Activated naive CD8-positive, alpha-beta T cell treated with anti-CD3 and anti-CD28 coated beads, Interleukin-2, amount 50 U/mL, for 24 hours (primary cell): ENCODE measurements around the gene EFNB1.

ENCODE experiments used
- ATAC-seq: fragments of 150-1000 bp; cut with Tn5 transposase; one replicate; pipeline ENCODE4 v1.10.0; 2021
- DNase-seq: peaks from one replicate; pipeline ENCODE4 v3.0.0; 2021
- H3K27ac Mint-ChIP-seq: one replicate; pipeline ENCODE4 v1.8.0; 2021; ENCODE audit warnings: mild to moderate bottlenecking, mixed read lengths
- H3K27me3 Mint-ChIP-seq: one replicate; pipeline ENCODE4 v1.8.0; 2021; ENCODE audit warnings: mixed read lengths
- H3K36me3 Mint-ChIP-seq: one replicate; pipeline ENCODE4 v1.8.0; 2021; ENCODE audit warnings: low read depth, mixed read lengths
- H3K4me1 Mint-ChIP-seq: one replicate; pipeline ENCODE4 v1.8.0; 2021; ENCODE audit warnings: mixed read lengths
- H3K4me3 Mint-ChIP-seq: one replicate; pipeline ENCODE4 v1.8.0; 2021; ENCODE audit warnings: mild to moderate bottlenecking, moderate library complexity, mixed read lengths
- H3K9me3 Mint-ChIP-seq: one replicate; pipeline ENCODE4 v1.8.0; 2021; ENCODE audit warnings: mixed read lengths

EFNB1 gene

DNA sequence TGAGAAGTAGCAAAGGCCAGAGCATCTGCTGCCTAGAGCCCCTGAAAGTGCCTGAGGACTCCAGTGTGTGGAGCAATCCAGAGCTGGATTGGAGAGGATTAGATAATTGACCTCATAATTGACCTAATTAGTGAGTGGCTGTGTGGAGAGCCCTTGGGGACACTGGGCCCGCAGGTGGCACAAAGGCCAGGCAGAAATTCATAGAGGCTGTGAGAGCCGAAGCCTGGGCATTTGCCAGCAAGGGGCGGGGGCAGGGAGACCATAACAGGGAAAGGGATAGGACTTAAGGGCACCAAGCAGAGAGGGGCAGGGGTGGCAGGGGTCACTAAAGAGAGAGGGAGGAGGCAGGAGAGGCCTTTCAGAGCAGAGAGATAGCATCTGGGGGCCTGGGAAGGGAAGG, 45.3 kb downstream of the EFNB1 start:
- ATAC-seq (no peak), DNase-seq (no peak)
- Mint-ChIP-seq H3K27ac (no peak overlapping the region), H3K4me3 (no peak overlapping the region), H3K4me1 (peaks cover 1% of the 10 kb centered on the region), H3K27me3 (no peaks in the 10 kb centered on the region), H3K36me3 (no peaks in the 10 kb centered on the region), H3K9me3 (no peaks in the 10 kb centered on the region)

DNA sequence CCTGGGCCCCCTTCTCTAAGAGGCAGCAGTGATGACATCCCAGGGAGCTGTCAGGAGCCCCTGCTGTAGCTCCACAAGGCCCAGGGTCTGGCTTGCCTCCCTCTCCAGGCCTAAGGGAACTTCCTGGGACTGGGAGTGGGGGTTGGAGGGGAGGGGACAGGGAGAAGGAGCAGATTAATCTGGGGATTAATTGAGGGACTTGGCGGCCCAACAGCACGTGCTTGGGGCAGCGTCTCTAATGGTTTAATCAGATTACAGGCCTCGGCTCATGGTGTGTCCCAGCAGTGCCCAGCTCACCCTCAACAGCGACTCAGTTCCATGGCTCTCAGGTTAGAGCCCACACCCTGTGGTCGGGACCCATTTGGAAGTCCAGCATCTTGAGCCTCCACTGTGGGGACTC, 47.9 kb downstream of the EFNB1 start:
- Mint-ChIP-seq H3K27ac (no peak overlapping the region), H3K27me3 (no peaks in the 10 kb centered on the region), H3K9me3 (no peaks in the 10 kb centered on the region), H3K4me3 (no peak overlapping the region), H3K4me1 (no peaks in the 10 kb centered on the region), H3K36me3 (no peaks in the 10 kb centered on the region)
- DNase-seq (no peak), ATAC-seq (no peak)

DNA sequence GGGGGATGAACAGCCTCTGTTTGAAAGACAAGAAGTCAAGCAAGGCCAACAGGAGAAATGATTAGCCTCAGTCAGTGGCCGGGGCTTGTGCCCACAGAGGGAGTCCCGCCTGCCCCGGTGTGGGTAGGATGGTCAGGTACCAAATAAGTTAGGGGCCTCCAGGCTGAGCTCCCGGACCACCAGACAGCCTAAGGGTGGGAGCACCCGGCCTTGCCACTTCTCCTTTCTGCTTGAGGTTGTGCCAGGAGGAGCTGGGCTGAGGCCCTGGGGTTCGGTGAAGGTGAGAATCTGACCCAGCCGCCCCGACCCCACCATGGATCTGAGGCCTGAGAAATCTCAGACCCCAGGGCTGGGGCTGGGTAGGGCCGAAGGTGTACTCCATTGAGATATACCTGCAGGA, 48.8 kb downstream of the EFNB1 start:
- no peak overlapping the region for H3K27ac Mint-ChIP-seq
- H3K4me3 Mint-ChIP-seq: no peak overlapping the region
- H3K36me3 Mint-ChIP-seq: no peaks in the 10 kb centered on the region
- no peaks in the 10 kb centered on the region for H3K4me1 Mint-ChIP-seq
- H3K9me3 Mint-ChIP-seq: no peaks in the 10 kb centered on the region
- ATAC-seq (no peak), DNase-seq (no peak)
- no peaks in the 10 kb centered on the region for H3K27me3 Mint-ChIP-seq

DNA sequence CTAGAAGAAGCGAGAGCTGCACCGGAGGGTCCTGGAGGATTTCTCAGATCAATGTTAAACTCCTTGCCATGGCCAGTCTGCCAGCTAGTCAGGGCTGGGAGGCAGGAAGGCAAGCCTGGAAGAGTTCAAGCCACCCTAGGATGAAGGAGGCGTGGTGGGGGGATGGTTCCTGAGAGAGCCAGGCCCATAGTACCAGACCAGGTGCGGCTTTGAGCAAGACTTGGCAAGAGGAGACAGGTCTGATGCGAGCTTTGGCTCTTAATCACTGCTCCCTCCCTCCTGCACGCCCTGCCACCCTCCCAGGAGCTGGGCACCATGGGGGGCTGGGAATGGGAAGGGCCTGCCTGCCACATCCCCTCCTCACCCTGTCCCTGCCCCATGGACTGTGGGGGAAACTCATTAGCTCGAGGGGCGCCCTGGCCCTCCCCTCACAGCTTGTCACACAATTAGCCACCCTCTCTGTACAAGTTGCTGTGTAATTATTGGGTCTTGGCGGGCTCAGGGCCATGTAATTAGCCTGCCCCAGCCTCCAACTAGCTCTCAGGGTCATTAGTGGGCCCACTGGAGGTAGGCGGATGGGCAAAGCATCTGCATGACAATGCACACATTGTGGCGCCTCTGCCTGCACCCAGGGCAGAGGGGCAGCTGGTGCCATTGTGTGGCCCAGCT, 50.3 kb downstream of the EFNB1 start:
- H3K4me1 Mint-ChIP-seq: no peaks in the 10 kb centered on the region
- ATAC-seq: no peak
- DNase-seq: no peak
- H3K36me3 Mint-ChIP-seq: no peaks in the 10 kb centered on the region
- no peak overlapping the region for H3K4me3 Mint-ChIP-seq
- H3K27me3 Mint-ChIP-seq: no peaks in the 10 kb centered on the region
- H3K9me3 Mint-ChIP-seq: no peaks in the 10 kb centered on the region
- no peak overlapping the region for H3K27ac Mint-ChIP-seq

DNA sequence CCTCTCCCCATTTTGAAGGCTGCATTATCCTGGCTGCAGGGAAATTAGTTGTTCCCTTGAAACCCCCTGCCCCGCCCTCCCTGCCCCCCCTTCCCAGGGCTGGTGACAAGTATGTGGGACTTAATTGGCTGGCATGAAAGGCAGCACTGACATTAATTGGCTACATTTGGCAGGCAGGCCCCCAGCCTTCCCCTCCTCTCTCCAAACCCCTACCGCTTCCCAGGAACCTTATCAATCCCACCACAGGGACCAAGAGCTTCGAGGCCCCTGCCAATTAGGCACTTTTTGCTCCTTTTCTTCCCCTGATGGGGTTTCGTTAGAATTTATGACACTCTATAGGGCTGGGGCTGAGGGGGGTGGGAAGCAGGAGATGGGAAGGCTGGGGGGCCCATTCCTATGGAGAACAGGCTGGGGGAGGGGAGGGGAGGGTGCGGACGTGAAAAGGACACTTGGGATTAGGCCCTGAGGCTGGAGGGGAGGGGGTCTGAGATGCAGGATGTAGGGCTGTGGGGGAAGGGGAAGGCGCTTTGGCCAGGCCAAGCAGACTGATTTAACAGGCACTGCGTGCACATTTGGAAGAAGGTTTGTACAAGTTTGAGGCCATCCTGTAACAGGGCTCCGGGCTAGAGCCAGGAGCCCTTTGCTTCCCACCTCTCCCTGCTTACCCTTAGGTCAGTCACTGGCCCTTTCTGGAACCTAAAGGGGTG, 52.2 kb downstream of the EFNB1 start:
- H3K4me1 Mint-ChIP-seq: no peaks in the 10 kb centered on the region
- H3K9me3 Mint-ChIP-seq: no peaks in the 10 kb centered on the region
- ATAC-seq: no peak
- no peak overlapping the region for H3K27ac Mint-ChIP-seq
- H3K4me3 Mint-ChIP-seq: no peak overlapping the region
- no peaks in the 10 kb centered on the region for H3K36me3 Mint-ChIP-seq
- H3K27me3 Mint-ChIP-seq: no peaks in the 10 kb centered on the region
- no peak for DNase-seq

DNA sequence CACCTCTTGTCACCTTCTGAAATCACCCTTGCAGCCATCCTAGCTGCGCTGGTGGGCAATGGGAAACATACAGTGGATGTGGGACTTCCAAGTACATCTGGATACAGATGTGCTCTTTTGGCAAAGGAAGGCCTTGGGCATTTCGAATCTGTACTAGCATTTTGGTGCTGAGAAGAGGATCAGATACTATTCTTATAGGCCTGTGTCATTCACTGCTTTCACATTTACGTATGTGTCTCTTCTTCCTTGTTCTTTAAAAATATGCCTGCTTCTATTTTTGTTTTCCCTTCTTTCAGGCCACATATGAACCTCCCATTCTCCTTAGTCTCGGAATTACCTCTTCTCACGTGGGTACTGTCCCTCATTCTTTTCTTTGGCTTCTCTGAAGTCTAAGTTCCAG, 53.1 kb downstream of the EFNB1 start:
- no peaks in the 10 kb centered on the region for H3K4me1 Mint-ChIP-seq
- DNase-seq (no peak), ATAC-seq (no peak)
- H3K4me3 Mint-ChIP-seq: no peak overlapping the region
- H3K9me3 Mint-ChIP-seq: no peaks in the 10 kb centered on the region
- H3K27ac Mint-ChIP-seq: no peak overlapping the region
- H3K36me3 Mint-ChIP-seq: no peaks in the 10 kb centered on the region
- H3K27me3 Mint-ChIP-seq: no peaks in the 10 kb centered on the region

DNA sequence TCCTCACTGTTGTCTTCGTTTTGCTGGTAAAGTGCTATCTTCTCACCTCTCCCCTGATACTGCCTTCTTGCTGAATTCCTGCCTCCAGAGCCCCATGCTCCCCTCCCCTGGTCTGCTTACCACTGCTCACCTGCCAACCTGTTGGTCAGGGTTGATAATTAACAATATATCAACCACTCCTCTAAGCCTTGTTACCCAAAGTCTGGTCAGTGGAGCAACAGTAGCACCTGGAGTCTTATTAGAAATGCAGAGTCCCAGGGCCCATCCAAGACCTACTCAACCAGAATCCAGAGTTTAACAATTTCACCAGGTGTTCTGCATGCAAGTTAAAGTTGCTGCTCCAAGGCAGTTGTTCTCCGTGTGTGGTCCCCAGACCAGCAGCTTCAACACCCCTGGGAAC, 55.0 kb downstream of the EFNB1 start:
- Mint-ChIP-seq H3K36me3 (no peaks in the 10 kb centered on the region), H3K27me3 (no peaks in the 10 kb centered on the region), H3K4me3 (no peak overlapping the region), H3K9me3 (no peaks in the 10 kb centered on the region), H3K4me1 (no peaks in the 10 kb centered on the region), H3K27ac (no peak overlapping the region)
- DNase-seq: no peak
- no peak for ATAC-seq

DNA sequence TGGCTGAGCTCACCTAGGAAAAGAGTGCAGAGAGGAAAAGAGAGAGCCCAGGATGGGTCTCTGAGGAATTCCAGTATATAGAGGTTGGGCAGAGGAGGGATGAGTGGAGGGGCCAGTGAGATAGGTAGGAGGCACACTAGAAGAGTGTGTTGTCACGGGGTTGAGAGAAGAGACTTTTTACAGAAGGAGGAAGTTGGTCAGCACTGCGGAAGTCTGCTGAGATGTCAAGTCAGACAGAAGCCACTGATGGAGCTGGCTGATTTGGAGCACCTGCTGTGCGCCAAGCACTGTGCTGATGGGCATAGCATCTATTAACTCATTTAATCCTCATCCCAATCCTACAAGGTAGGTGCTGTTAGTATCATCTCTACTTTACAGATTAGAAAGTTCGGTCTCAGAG, 60.4 kb downstream of the EFNB1 start:
- Mint-ChIP-seq H3K36me3 (no peaks in the 10 kb centered on the region), H3K4me1 (no peaks in the 10 kb centered on the region), H3K9me3 (no peaks in the 10 kb centered on the region), H3K27ac (no peak overlapping the region), H3K4me3 (no peak overlapping the region), H3K27me3 (no peaks in the 10 kb centered on the region)
- ATAC-seq: no peak
- DNase-seq: no peak
